C4-2B (cell line): ENCODE measurements around the gene TMPRSS9.

Experiments used
- H3K27ac ChIP-seq: fragments of 450-650 bp; 2 replicates; pipeline ENCODE4 v1.5.1; 2017
- CTCF ChIP-seq: fragments of 450-650 bp; conservative IDR thresholded peaks from 2 replicates; pipeline ENCODE4 v1.5.1; 2017; ENCODE audit warnings: mild to moderate bottlenecking
- ZFX ChIP-seq: fragments of 450-650 bp; IDR thresholded peaks from 2 replicates; pipeline ENCODE4 v1.6.1; 2017

The TMPRSS9 gene

GRCh38 chr19:2352121-2352520 is 7.9 kb upstream of the TMPRSS9 start:
- H3K27ac ChIP-seq, result no peak overlapping the region
- TF ChIP-seq ZFX, result no peak
- TF ChIP-seq CTCF, result no peak

- H3K27ac ChIP-seq, result no peak overlapping the region
- no peak for TF ChIP-seq CTCF
- no peak for TF ChIP-seq ZFX
These were observed 6.7 kb upstream of the TMPRSS9 start for GRCh38 chr19:2353159-2353886.

- TF ChIP-seq ZFX (no peak), CTCF (no peak)
- no peak overlapping the region for H3K27ac ChIP-seq
These were observed 6.0 kb upstream of the TMPRSS9 start for GRCh38 chr19:2353887-2354592.

GRCh38 chr19:2354670-2355069 is 5.4 kb upstream of the TMPRSS9 start:
- no peak overlapping the region for H3K27ac ChIP-seq
- TF ChIP-seq CTCF (no peak), ZFX (no peak)

GRCh38 chr19:2355168-2356035 is 4.7 kb upstream of the TMPRSS9 start:
- no peak overlapping the region for H3K27ac ChIP-seq
- TF ChIP-seq CTCF (no peak), ZFX (no peak)

GRCh38 chr19:2356036-2356646 is 3.9 kb upstream of the TMPRSS9 start:
- TF ChIP-seq CTCF (no peak), ZFX (no peak)
- no peak overlapping the region for H3K27ac ChIP-seq
